Lower lobe of right lung (tissue), 2 donors: ENCODE data around the gene SHISAL2A. TPM values are rescaled to one million over a fixed set of nuclear protein-coding genes. Genes with fewer than 3 reads are reported as not detected.
A peak's percentile ranks its signal among the peaks of the same experiment; 100 is the strongest.

Experiments
- ATAC-seq, 2 donors: fragments of 200-7000 bp; cut with Tn5 transposase; one replicate each; pipeline ENCODE4 v1.9.1; 2020 to 2022; ENCODE audit warnings: mild to moderate bottlenecking in 2 of 2, moderate library complexity in 2 of 2
- DNase-seq: peaks from one replicate; pipeline ENCODE4 v3.0.0-alpha.2; 2020
- H3K27ac ChIP-seq: fragments of 200-600 bp; one replicate; pipeline ENCODE4 v1.8.0; 2022
- H3K27me3 ChIP-seq: fragments of 200-600 bp; one replicate; pipeline ENCODE4 v1.8.0; 2022; ENCODE audit warnings: low read depth
- H3K36me3 ChIP-seq: fragments of 200-600 bp; one replicate; pipeline ENCODE4 v1.8.0; 2022; ENCODE audit warnings: mild to moderate bottlenecking
- H3K4me1 ChIP-seq: fragments of 200-600 bp; one replicate; pipeline ENCODE4 v1.8.0; 2022
- H3K4me3 ChIP-seq: fragments of 200-600 bp; one replicate; pipeline ENCODE4 v1.8.0; 2022; ENCODE audit warnings: mild to moderate bottlenecking
- H3K9me3 ChIP-seq: fragments of 200-600 bp; one replicate; pipeline ENCODE4 v1.8.0; 2022
- intact Hi-C: fragments of 100-400 bp; cut with DNase I; formaldehyde crosslinking; loops from one replicate; pipeline ENCODE4 v1.11.0; 2022
- total RNA-seq: library from RNA; stranded (reverse); fragmentation: NEBNext Ultra II Directional; extraction: Animal tissue kit (Norgen Biotek cat#: 25700); gene quantifications from one replicate; pipeline ENCODE4 v1.2.1, GENCODE V29; 2021
- TF ChIP-seq, protein P1 (sequence below): fragments of 200-600 bp; IDR thresholded peaks from one replicate; pipeline ENCODE4 v1.8.0; 2022; ENCODE audit warnings: antibody characterized with exemption, mild to moderate bottlenecking
- donor health status: DM: no; HTN: yes; CAD: no; lungs with severe emphysema.

SHISAL2A gene
- total RNA-seq, 1 donor from 2014 or later: 1.6 TPM

DNA sequence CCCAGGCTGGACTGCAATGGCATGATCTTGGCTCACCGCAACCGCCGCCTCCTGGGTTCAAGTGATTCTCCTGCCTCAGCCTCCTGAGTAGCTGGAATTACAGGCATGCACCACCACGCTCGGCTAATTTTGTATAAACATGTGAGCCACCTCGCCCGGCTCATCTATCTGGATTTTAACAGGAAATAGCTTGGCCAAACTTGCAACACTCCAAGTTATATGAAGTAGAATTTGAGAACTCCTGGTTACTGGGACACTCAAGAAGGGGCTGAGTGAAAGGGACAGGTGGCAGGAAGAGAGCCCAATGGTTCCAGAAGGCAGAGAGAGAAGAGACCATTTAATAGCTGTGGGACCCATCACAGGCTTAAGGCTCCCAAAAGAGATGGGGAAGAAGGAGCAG is 33.7 kb upstream of the SHISAL2A start:
- Histone ChIP-seq H3K36me3 (no peaks in the 10 kb centered on the region), H3K4me1 (peaks cover 22% of the 10 kb centered on the region), H3K27me3 (no peaks in the 10 kb centered on the region), H3K9me3 (no peaks in the 10 kb centered on the region), H3K27ac (no peak overlapping the region), H3K4me3 (no peak overlapping the region)
- TF ChIP-seq, protein P1, sequence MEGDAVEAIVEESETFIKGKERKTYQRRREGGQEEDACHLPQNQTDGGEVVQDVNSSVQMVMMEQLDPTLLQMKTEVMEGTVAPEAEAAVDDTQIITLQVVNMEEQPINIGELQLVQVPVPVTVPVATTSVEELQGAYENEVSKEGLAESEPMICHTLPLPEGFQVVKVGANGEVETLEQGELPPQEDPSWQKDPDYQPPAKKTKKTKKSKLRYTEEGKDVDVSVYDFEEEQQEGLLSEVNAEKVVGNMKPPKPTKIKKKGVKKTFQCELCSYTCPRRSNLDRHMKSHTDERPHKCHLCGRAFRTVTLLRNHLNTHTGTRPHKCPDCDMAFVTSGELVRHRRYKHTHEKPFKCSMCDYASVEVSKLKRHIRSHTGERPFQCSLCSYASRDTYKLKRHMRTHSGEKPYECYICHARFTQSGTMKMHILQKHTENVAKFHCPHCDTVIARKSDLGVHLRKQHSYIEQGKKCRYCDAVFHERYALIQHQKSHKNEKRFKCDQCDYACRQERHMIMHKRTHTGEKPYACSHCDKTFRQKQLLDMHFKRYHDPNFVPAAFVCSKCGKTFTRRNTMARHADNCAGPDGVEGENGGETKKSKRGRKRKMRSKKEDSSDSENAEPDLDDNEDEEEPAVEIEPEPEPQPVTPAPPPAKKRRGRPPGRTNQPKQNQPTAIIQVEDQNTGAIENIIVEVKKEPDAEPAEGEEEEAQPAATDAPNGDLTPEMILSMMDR: no peak
- ATAC-seq (no peak), DNase-seq (no peak)
- intact Hi-C loops: no loop called here

DNA sequence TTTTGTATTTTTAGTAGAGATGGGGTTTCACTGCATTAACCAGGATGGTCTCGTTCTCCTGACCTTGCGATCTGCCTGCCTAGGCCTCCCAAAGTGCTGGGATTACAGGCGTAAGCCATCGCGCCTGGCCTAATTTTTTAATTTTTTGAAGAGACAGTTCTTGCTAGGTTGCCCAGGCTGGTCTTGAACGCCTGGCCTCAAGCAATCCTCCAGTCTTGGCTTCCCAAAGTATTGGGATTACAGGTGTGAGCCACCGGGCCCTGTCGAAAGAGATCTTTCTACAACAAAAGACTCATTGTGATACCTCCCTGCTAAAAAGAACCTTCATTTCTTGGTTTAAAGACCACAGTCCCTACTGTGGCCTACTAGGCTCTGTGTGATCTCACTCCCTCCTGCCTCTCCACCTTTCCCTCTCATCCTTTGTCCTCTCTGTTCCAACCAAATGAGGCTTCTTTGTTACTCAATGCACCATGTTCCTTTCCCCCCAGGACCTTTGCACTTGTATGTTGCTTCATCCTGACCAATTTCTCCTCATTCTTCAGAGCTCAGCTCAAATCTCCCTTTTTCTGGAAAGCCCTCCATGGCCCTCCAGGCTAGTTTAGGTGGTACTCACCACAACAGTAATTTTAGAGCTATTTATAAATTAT is 32.3 kb upstream of the SHISAL2A start:
- no peaks in the 10 kb centered on the region for H3K36me3 ChIP-seq
- intact Hi-C loops: no loop called here
- H3K4me1 ChIP-seq: peaks cover 24% of the 10 kb centered on the region
- ATAC-seq (no peak), DNase-seq (no peak)
- no peak overlapping the region for H3K4me3 ChIP-seq
- no peaks in the 10 kb centered on the region for H3K27me3 ChIP-seq
- no peaks in the 10 kb centered on the region for H3K9me3 ChIP-seq
- no peak overlapping the region for H3K27ac ChIP-seq
- TF ChIP-seq, protein P1: no peak

DNA sequence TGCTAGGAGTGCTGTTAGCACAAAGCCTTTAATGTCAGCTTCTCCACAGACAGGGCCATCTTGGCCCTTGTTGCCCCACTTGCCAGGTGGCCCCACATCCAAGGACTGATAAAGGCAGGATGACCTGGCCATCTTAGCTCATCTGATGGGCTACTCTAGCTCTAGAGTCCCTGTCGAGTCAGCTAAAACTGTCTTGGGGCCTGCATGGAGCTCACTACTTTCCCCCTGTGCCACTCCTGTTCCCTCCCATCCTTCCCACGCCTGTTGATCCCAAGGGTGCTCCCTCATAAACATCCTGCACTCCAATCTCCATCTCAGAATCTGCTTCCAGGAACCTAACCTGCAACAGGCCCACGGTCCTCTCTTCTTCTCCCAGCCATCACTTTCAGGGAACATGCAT is 31.4 kb upstream of the SHISAL2A start:
- no peak for DNase-seq

DNA sequence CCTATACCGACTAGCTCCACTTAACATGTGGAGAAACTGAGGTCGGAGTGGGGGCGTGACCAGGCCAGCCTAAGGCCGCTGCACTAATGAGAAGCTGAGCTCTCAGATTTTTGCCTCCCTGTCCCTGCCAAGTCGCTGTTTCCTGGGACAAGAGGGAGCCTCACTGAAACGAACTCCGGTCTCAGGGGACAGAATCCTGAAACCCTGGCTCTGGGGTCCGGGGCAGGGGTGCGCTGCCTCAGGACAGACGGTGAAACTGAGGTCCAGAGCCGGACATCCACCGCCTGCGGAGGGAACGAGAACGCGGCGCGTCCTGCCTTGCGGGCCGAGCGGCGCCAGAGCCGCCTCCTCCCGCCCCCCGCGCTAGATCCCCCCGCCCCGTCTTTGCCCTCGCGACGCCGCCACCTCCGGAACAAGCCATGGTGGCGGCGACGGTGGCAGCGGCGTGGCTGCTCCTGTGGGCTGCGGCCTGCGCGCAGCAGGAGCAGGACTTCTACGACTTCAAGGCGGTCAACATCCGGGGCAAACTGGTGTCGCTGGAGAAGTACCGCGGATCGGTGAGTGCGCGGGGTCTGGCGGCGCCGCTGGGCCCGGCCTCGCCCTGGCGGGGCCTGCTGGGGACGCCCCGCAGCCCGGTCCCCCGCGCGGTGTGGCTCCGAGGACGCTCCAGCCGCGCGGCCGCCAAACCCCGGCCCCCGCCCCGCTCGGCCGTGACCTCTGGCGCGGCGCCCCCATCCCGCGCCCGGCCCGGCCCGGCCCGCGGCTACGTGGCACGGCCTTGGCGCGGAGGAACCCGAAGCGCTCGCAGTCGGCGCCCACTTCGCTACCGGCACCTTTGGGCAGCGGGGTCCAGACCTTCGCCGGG is 30.7 kb upstream of the SHISAL2A start, which contains the start of gene GPX7:
GPX7 (plus strand) TSS at position 381 of the 865 bp plus-strand sequence; CDS start at position 420, 39 bp downstream.
- ATAC-seq (peak; percentile 77 to 82), DNase-seq (peak; percentile 69)
- Histone ChIP-seq H3K36me3 (peaks cover 7% of the 10 kb centered on the region), H3K4me3 (peak within 1 kb of the TSS; percentile 66), H3K9me3 (no peaks in the 10 kb centered on the region), H3K4me1 (peaks cover 24% of the 10 kb centered on the region), H3K27ac (peak within 1 kb of the TSS; percentile 63), H3K27me3 (no peaks in the 10 kb centered on the region)
- intact Hi-C loops: no loop called here
- TF ChIP-seq, protein P1: no peak

More for the DNA sequence above, 31.4 kb upstream of the SHISAL2A start:
- intact Hi-C loops: no loop called here
- Histone ChIP-seq H3K27ac (peak overlapping the region; percentile 63), H3K9me3 (no peaks in the 10 kb centered on the region), H3K4me1 (peaks cover 24% of the 10 kb centered on the region), H3K36me3 (peaks cover under 1% of the 10 kb centered on the region), H3K27me3 (no peaks in the 10 kb centered on the region), H3K4me3 (peak overlapping the region; percentile 66)
- ATAC-seq: no peak
- TF ChIP-seq, protein P1: no peak

DNA sequence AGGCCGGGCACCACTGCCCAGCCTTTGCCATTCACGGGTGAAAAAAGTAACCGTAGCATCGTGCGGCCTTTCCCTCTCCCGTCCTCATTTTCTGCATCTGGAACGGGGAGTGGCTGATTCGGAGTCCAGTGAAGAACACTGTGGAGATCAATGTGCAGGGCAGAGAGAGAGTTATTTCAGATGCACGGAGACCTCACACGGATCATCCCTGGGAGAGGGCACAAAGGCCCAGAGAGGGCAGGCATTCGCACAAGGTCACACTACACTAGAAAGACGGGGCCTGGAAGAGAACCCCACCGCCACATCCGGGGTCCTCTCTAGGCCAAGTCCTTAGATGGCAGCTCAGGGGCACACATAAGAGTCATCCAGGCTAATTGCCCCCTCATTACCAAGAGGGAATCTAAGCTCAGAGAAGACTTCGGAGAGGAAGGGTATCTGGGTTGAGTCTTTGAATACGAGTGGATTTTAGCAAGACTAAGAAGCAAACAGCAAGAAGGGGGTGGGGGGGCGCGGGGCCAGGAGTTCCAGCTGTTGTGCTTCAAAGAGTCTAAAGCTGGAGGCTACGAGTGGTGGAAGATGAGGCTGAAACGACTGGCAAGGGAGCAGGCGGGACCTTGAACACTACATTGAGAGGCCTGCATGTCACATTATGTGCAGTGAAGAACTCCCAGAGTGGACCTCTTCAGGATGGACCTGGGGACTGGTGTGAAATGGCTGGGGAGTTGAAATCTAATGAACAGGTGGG is 29.9 kb upstream of the SHISAL2A start:
- Histone ChIP-seq H3K27me3 (no peaks in the 10 kb centered on the region), H3K9me3 (no peaks in the 10 kb centered on the region), H3K27ac (peak overlapping the region; percentile 63), H3K4me3 (peak overlapping the region; percentile 66), H3K4me1 (peaks cover 24% of the 10 kb centered on the region), H3K36me3 (peaks cover 13% of the 10 kb centered on the region)
- no peak for DNase-seq
- TF ChIP-seq, protein P1: no peak
- intact Hi-C loops: no loop called here
- peak in 1 of 2 donors; percentile 19 for ATAC-seq
